Activated gamma-delta T cell (primary cell): ENCODE measurements around the gene PRDX1.
"Not testable (repeated sequence)": the region's sequence is repeated elsewhere in the genome, so short reads cannot be mapped to it uniquely, and the experiment has no call there.

ENCODE experiments used
- DNase-seq: peaks from one replicate; lab custom pipeline; 2025; lab: John Stamatoyannopoulos, UW

Gene PRDX1

DNA sequence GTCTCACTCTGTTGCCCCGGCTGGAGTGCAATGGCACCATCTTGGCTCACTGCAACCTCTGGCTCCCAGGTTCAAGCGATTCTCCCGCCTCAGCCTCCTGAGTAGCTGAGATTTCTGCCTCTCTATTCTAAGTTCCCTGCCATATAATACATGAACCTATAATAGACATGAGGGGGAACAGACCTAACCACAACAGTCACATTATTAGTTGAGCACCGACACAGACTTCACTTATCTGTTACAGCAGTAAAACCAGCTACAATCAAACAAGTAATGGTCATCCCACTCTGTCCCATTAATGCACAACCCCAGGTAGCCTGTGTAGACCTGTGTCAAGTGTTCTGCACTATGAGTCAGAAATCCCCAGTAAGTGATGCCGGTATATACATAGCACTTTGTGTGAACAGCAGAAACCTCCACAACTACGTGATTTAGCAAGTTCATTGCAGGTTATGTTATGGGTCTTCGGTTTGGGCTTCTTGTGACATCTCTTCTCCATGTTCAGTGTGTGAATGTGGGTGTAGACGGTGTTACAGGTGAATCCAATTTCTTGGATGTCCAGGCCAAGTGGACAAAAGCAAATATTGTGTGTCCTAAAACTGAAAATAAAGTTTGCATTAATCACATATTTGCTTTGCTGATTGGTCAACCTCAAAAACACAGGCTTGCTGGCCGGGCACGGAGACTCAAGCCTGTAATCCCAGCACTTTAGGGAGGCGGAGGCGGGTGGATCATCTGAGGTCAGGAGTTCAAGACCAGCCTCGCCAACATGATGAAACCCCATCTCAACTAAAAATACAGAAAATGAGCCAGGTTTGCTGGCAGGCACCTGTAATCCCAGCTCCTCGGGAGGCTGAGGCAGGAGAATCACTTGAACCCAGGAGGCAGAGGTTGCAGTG lies 18.0 kb downstream of the PRDX1 start:
- no peak for DNase-seq

DNA sequence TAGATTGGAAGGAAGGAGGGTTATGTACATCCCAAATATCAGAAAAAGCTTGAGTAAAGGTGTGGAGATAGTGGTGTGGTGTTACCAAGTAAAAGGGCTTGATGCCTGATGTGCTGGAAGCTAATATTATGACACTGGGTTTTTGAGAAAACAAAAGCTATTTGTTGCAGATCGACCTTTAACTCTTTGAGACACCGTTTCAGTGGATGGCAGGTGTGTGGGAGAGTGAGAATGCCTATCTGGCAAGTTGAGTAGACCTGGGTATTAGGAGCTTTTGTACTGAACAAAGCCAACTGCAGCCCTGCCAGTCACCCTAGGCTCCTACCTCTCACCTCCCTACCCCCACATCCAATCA lies 20.2 kb downstream of the PRDX1 start:
- no peak for DNase-seq

DNA sequence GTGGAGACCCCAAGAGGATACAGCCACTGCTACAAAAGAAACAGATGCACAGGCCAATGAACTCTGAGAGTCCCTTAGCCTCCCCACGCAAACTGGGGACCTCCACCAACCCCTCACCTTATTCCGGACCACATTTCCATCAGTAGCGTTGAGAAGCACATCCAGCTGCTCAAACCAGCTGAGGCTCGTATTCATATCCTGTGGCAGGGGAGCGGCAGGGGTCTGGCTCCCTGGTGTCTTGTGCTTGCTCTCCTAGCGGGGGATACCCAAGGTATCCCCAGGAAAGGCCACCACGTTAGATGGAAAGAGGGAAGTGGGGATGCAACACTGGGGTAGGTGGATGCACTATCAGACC lies 22.3 kb downstream of the PRDX1 start:
- DNase-seq, result no peak

DNA sequence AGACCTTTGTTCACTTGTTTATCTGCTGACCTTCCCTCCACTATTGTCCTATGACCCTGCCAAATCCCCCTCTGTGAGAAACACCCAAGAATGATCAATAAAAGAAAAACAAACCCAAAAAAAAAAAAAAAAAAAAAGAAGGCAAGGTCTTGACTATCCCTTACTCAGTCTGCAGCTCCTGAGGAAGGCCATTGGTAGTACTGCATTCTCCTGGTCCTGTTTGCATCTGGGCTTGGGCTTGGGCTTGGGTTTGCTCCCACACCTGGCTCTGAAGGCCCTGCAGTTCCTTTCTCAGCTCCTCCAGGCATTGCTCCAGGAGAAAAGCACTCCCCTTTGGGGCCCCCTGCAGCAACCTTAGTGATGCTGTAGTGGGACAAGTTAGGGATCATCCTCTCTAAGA lies 23.4 kb downstream of the PRDX1 start:
- no peak for DNase-seq

DNA sequence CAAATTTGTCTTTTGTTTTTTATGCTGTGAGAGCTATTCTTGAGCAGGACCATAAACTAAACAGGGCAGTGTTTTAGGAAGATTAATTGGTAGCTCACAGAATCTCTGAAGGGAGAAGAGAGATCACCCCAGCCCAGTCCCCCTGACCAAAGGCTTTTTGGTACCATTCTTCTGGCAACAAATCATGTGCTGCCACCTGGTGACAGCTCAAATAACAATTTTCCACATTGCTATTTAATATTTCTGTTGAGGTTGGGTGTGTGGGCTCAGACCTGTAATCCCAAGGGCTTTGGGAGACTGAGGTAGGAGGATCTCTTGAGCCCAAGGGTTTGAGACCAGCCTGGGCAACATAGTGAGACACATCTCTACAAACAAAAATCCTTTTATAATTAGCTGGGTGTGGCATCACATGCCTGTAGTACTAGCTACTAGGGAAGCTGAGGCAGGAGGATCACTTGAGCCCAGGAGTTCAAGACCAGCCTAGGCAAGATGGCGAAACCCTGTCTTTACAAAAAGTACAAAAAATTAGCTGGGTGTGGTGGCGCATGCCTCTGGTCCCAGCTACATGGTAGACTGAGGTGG lies 28.5 kb downstream of the PRDX1 start:
- DNase-seq, result no peak

DNA sequence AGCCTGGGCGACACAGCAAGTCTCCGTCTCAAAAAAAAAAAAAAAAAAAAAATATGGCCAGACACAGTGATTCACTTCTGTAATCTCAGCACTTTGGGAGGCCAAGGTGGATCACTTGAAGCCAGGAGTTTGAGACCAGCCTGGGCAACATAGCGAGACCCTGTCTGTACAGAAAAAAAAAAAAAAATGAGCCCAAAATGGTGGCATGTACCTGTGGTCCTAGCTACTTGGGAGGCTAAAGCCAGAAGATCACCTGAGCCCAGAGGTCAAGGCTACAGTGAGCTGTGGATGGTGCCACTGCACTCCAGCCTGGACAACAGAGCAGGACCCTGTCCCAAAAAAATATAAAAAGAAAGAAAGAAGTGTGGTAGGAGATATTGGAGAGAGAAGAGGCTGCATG lies 29.0 kb downstream of the PRDX1 start:
- DNase-seq, result no peak

DNA sequence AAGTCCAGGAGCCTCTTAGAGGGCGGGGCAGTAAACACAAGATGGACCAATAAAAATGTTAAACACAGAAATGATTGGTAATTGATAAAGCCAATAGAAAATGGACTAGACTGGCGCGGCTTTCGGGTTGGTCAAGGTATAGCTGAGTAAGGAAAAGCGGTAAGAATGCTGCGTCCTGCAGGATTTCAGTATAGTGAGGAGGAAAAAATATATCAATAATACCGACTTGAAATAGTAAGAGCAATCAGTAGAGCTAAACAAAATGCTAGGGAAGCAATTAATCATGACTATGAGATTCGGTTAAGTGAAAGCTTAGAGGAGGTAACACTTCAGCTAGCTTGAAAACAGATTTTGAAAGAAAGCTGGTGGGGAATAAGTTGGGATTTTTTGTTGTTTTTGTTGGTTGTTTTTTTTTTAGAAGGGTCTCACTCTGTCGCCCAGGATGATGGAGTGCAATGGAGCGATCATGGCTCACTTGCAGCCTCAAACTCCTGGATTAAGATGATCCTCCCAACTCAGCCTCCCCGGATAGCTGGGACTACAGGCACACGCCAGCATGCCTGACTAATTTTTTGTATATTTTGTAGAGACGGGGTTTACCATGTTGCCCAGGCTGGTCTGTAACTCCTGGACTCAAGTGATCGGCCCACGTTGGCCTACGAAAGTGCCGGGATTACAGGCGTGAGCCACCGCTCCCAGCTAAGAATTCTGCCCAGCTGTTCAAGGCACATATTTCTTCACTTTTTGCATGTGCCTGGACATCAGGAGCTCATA lies 30.0 kb downstream of the PRDX1 start:
- DNase-seq, result no peak

DNA sequence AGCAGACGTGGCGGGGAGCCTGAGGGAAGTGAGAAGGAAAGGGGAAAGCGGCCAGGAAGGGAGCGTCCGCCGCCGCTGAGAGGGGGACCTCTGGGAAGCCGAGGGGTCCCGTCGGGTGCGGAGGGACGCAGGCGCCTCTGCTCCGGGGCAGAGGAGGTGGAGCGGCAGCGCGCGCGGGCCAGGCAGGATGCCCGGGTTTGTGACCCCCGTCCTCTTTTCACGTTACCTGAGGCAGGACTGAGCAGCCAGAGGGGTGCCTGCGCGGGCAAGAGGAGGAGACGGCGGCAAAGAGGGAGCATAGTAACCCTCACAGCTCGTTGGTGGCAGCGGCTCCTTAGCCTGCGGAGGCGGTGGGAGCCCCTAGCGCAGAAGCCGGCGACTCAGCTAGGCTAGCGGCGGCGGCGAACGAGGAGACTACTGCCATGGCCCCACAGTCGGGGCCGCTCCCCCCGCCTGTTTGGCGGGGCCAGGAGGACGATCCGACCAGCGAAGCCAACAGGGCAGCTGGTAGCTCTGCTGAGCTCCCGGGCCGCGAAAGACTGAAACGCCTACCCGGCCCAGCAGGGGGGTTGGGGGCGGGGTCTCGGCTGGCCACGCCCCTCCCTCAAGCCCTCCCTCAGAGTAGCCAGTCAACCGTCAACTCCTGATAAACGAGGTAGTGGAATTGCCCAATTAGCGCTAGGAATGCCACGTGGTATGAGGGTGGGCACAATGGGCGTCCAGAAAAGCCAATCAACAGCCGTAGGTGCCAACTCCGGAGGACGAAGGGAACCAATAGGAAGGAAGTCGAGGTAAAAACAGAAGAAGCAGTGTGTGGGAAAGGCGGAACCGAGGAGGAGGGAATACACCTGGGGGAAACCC lies 30.8 kb downstream of the PRDX1 start, which contains the start of gene TESK2:
TESK2 (minus strand) TSS at position 538 of the 861 bp plus-strand sequence. CDS start 33,378 bp downstream, outside the sequence.
- DNase-seq, result peak; percentile 89

DNA sequence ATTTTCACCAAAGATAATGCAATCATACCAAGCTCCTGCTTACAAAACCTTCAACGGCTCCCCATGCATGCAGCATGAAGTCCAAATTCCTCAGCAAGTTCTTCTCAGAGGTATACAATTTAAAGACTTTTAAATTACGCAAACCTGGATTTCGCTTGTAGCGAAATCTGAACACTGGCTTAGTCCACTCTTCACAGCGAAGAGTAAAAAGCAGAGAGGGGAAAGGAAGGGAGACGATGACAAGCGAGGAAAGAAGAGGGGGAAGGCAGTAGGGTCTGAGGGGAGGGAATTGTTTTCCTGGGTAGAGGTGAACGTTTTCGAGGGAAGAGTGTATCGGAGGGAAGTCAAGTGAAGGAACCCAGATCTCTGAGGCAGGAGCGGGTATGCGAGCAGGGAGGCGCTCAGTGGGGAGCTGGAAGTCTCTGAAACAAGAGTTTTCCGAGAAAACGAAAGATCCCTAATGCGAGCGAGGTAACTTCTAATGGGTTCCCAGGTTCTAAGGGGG lies 31.5 kb downstream of the PRDX1 start:
- no peak for DNase-seq

DNA sequence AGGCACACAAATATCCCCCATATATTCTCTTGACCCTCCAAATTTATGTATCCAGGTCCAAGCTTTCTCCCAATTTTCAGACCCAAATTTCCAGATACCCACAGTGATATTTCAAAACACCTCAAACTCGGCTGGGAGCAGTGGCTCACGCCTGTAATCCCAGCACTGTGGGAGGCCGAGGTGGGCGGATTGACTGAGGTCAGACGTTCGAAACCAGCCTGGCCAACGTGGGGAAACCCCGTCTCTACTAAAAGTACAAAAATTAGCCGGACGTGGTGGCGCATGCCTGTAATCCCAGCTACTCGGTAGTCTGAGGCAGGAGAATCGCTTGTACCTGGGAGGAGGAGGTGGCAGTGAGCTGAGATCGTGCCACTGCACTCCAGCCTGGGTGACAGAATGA lies 32.3 kb downstream of the PRDX1 start:
- DNase-seq, result not testable (repeated sequence)

DNA sequence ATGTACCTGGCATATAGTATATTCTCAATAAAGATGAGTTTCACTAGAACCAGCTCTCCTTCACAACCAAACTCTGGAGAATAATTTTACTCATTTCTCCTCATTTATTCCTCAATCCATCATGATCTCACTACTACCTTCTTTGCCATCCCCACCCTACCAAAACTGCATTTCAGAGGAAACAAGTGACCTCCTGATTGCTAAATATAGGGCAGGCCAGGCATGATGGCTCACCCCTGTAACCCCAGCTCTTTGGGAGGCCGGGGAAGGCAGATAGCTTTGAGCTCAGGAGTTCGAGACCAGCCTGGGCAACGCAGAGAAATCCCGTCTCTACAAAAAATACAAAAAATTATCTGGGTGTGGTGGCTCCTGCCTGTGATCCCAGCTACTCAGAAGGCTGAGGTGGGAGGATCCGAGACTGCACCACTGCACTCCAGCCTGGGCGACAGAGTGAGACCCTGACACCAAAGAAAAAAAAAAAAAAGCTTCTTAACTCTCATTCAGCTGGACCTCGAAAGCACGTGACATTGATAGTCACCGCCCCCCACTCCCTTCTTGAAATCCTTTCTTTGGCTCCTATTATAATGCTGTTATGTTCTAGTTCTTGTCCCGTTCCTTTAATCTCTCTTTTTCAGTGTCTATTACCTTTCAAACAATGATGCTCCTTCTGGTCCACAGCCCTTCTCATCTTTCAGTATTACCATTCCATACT lies 32.9 kb downstream of the PRDX1 start:
- no peak for DNase-seq

DNA sequence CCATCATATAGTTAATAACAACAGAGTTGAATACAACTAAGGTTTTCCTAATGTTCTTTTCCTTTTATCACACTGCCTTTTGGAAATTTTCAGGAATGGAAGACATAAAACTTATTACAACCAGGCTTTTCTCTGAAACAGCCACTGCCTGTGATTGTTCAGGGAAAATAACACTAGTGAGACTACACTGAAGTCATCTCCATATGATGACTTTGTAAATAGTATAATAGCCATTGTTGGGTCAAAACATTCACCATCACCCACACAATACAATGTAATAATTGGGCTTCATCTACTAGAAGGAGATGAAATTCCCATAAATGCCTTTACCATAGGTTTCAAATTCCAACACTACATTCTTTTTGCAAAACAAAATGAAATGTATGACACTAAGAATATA lies 35.7 kb downstream of the PRDX1 start:
- no peak for DNase-seq

DNA sequence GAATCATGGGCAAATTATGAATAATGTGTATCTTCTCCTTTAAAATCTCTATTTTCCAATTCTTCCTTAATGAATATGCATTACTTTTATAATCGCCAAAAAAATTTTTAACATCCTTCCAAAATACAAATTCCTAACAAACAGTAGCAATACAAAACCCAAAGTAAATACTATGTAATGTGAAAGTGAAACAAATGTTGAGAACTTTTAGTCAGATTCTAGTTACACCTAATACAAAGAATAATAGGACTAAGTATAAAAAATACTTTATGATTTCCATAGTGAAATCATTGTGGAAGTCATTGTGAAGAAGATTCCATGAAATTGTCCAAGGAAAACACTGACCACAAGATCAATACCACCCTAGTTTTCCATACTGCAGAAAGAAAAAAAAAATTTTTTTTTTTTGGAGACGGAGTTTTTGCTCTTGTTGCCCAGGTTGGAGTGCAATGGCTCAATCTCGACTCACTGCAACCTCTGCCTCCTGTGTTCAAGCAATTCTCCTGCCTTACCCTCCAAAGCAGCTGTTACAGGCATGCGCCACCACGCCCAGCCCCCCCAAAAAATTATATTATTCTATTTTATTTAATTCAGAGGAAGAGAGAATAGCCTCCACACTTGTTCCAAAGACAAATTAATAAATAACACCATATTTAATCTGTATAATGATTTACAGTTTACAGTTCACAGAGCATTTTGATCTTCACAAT lies 42.5 kb downstream of the PRDX1 start:
- no peak for DNase-seq

DNA sequence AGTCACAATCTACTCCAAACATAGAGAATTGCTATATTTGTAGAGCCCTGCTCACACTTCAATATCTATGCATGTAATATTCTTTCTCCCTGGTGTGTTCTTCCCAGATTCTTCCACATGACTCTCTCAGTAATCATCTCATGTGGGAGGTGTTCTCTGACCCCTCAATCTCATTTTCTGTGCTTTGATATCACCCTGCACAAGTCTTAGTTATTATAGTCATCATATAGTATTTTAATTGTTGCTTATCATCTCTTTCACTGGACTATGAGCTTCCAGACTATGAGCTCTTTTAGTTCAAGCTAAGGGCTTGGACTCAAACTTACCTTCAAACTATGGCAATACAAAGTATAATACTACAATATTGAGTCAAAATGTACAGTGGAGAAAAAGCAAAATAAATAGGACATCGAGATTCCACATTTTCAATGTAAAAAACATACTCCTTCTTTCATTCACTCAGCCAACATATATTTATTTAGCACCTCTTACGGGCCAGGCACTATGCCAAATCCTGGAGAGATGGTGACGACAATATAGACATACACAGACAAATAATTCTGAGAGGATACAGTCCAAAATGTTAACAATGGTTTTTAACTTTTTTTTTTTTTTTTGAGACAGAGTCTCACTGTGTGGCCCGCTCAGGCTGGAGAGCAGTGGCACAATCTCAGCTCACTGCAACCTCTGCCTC lies 43.4 kb downstream of the PRDX1 start:
- no peak for DNase-seq

DNA sequence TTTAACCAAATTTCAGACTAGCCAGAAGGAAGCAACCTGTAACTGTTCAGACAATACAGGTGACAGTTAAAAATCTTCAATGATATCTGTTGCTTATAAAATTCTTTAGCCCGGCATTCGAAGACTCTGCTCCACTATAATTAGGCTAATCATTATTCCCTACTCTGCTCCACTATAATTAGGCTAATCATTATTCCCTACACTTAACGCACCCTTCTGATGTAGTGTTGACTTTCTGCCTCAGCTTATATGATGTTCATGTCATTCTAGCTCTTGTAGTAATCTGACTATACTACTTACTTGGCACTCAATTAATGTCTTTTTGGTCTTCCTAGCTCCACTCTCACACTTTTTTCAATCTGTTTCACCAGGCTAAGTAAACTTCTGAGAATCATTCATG lies 44.0 kb downstream of the PRDX1 start:
- no peak for DNase-seq

DNA sequence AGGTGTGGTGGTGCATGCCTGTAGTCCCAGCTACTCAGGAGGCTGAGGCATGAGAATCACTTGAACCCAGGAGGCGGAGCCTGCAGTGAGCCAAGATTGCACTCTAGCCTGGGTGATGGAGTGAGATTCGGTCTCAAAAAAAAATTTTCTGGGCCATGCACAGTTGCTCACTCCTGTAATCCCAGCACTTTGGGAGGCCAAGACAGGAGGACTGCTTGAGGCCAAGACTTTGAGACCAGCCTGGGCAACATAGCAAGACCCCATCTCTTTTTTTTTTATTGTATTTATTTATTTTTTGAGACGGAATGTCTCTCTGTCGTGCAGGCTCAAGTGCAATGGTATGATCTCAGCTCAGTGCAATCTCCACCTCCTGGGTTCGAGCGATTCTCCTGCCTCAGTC lies 47.5 kb downstream of the PRDX1 start:
- not testable (repeated sequence) for DNase-seq

DNA sequence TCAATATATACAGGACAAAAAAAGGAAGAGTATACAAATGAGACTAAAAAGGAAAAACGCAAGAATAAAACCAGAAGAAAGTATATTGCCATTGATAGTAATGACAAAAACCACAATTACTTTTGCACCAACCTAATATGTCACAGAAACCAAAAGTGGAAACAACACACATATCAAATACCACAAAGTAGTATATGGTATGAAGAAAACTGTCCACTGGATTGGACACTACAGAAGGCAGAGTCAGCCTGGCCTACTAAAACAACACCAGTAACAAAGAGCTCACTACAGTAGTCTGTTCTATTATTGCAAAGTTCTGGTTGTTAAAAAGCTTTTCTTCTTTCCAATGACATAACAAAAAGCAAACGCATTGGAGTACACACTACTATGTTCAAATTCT lies 48.4 kb downstream of the PRDX1 start:
- DNase-seq, result no peak

DNA sequence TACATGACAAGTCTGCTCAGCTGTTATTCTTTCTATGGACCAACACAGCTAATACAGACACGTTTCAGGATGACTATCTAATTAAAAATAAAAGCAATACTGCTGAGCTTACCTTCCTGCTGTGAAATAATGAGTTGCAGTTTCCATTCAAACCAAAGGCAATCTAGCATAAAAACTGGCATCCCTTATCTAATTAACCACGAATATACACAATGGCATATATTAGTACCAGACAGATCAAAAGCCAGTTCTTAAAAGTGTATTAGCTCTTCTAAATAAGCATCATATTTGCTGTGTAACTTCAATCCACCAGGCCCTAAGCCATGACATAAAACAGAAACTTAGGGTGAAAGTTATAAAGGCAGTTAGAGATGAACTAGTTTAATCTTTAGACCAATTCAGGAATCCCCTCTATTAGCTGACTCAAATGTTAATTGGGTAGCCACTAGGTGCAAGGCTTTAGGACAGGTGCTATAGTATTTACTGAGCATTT lies 51.3 kb downstream of the PRDX1 start:
- no peak for DNase-seq

DNA sequence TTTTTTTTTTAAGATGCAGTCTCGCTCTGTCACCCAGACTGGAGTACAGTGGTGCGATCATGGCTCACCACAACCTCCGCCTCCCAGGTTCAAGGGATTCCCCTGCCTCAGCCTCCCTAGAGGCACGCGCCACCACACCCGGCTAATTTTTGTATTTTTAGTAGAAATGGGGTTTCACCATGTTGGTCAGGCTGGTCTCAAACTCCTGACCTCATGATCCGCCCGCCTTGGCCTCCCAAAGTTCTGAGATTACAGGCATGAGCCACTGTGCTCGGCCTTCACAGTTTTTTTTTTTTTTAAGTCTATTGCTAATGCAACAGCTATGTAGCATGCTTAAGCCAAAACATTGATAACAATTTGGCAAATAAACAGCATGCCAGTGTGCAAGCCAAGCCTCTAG lies 54.3 kb downstream of the PRDX1 start:
- DNase-seq, result not testable (repeated sequence)

DNA sequence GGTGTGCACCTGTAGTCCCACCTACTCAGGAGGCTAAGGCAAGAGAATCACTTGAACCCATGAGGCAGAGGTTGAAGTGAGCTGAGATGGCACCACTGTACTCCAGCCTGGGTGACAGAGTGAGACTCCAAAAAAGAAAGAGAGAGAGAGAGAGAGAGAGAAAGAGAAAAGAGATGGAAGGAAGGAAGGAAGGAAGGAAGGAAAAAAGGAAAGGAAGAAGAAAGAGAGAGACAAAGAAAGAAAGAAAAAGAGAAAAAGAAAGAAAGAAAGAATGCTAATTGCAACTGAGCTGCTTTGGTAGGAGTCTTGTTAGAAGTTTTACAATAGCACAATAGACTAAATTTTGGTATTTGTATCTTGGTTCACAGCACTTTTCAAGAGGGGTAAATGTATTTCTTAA lies 56.4 kb downstream of the PRDX1 start:
- DNase-seq, result no peak
